HG03378 (cell line): ENCODE measurements around the gene TTC14.

Experiments
- ATAC-seq: cut with Tn5 transposase; IDR thresholded peaks from one replicate; pipeline ENCODE4 v1.9.1; 2021; ENCODE audit warnings: mild to moderate bottlenecking, moderate library complexity; ENCODE audit not compliant: unreplicated experiment

TTC14 gene

GRCh38 chr3:180631317-180631716, 29.4 kb downstream of the TTC14 start:
- ATAC-seq = no peak

GRCh38 chr3:180633722-180634121, 31.8 kb downstream of the TTC14 start:
- ATAC-seq = no peak

- no peak for ATAC-seq
Observed at GRCh38 chr3:180640987-180641386, 39.0 kb downstream of the TTC14 start.

DNA sequence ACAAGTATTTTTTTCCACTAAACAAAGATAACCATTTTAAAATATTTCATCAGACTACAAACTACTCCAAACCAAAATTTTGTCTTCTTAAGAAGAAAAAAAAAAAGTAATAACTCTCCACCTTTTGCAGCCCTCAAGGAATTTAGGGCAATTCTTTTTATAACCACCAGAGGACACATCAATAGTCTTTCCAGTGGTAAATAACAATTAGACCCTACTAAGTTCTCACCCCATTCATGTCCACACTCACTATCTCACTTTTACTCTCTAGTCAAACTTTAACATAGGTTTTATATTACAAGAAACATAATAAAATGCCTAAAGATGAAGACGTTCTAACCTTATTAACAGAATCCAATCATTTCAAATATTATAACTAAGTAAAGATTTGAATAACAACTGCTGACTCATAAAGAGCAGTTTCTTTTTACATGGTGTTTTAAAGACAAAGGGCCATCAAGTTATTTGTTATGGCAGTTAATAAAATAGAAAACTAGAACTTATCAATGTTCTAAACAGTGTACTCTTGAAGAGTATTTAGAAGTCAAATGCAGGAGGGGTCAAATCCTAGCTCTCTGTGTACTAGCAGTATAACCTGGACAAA, 44.3 kb downstream of the TTC14 start:
- ATAC-seq = no peak

DNA sequence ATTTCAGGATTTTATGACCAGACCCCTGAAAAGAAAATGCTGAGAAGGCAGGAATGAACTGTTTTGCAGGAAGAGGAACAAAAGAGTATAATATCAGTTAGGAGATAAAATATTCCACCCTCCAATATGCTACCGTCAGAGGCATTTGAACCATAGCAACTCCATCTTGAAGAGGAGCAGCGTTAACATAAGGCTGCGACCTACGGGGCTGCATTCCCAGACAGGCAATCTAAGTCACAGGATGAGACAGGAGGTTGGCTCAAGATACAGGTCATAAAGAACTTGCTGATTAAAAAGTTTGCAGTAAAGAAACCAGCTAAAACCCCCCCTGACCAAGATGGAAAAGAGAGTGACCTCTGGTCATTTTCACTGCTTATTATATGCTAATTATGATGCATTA, 54.4 kb downstream of the TTC14 start:
- ATAC-seq = no peak

DNA sequence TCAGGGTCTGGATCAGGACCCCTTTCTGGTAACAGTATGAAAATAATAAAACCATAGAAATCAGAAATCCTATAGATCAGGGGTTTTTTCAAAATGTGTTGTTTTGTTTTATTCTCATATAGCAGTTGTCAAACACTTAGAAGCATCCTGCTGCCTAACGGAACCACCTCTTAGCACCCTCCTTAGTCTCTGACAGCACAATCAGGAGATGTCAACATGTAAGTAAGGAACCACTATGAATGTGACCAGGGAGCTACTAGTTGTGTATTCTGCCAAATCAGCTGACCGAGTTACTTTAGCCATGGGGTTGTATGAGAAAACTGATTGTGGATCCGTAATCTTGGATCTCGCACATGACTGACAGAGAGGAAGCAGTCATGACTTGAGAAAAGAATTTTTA, 55.1 kb downstream of the TTC14 start:
- no peak for ATAC-seq
